ENCODE measurements around the gene SLC18A3. TPM values are rescaled to one million over a fixed set of nuclear protein-coding genes. Genes with fewer than 3 reads are reported as not detected.

Gene SLC18A3
- total RNA-seq, 2 donors from 2014 or later, result not detected

DNA sequence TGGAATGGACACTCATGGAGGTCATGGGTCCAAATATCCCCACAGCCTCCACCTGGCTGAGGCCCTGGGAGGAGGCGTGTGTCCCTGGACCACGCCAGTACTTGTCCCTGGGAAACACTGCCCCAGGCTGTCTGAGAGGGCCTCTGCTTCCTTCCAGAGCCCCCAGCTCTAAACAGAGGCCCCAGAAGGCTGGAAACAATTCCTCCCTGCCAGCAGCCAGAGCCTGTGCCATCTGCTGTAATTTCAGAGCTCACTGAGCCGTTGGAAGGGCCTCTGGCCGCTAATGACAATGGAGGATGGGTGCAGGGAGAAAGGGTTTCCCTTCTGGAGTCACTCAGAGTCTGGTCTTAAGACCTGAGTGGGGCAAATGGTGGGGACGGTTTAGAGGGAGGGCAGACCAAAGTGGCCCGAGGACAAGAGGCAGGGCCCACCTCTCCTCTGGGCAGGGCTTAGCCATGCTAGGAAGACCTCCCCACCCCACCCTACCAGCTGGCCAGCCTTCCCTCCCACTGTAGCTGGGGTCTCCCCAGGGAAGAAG is 10.8 kb downstream of the SLC18A3 start:
- no peak for DNase-seq (ENCODE audit: low spot score)
- Histone ChIP-seq H3K4me1 (replicated peaks) (no peaks in the 10 kb centered on the region), H3K9me3 (no peaks in the 10 kb centered on the region), H3K4me3 (no peak overlapping the region), H3K36me3 (no peaks in the 10 kb centered on the region), H3K27me3 (replicated peaks; ENCODE audit: insufficient read depth) (peaks cover 4% of the 10 kb centered on the region), H3K27ac (no peak overlapping the region)
- intact Hi-C loops (cut with DNase I), result no loop called here
- WGBS, result 44% methylated on average over 6 of the region's 6 CpGs
- TF ChIP-seq POLR2A (IDR thresholded peaks at IDR 0.05) (no peak), POLR2AphosphoS5 (IDR thresholded peaks at IDR 0.05) (no peak), CTCF (IDR thresholded peaks at IDR 0.05) (no peak)

DNA sequence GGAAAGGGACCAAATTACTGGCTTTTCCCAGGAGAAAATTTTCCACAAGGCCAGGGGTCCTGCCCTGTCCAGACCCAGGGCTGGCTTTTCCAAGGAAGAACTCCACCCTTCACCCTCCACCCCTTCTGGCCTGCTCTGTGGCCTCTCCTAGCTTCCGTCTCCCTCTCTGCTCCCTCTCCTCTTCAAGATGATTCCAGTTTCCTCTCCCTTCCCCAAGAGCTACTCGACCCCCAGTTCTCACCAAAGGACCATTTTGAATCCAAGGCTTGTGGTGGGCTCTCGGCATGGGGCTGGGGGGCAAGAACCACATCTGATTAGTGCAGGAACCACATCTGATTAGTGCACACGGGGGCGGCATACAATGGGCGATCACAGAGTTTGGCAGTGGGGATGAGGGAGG is 11.5 kb downstream of the SLC18A3 start:
- Histone ChIP-seq H3K9me3 (no peaks in the 10 kb centered on the region), H3K4me3 (no peak overlapping the region), H3K27ac (no peak overlapping the region), H3K27me3 (replicated peaks; ENCODE audit: insufficient read depth) (no peaks in the 10 kb centered on the region), H3K36me3 (no peaks in the 10 kb centered on the region), H3K4me1 (replicated peaks) (no peaks in the 10 kb centered on the region)
- TF ChIP-seq CTCF (IDR thresholded peaks at IDR 0.05), result no peak
- TF ChIP-seq POLR2AphosphoS5 (IDR thresholded peaks at IDR 0.05), result no peak
- no peak for TF ChIP-seq POLR2A (IDR thresholded peaks at IDR 0.05)
- no peak for DNase-seq (ENCODE audit: low spot score)
- intact Hi-C loops (cut with DNase I), result no loop called here
- 41% methylated on average over 6 of the region's 6 CpGs for WGBS

DNA sequence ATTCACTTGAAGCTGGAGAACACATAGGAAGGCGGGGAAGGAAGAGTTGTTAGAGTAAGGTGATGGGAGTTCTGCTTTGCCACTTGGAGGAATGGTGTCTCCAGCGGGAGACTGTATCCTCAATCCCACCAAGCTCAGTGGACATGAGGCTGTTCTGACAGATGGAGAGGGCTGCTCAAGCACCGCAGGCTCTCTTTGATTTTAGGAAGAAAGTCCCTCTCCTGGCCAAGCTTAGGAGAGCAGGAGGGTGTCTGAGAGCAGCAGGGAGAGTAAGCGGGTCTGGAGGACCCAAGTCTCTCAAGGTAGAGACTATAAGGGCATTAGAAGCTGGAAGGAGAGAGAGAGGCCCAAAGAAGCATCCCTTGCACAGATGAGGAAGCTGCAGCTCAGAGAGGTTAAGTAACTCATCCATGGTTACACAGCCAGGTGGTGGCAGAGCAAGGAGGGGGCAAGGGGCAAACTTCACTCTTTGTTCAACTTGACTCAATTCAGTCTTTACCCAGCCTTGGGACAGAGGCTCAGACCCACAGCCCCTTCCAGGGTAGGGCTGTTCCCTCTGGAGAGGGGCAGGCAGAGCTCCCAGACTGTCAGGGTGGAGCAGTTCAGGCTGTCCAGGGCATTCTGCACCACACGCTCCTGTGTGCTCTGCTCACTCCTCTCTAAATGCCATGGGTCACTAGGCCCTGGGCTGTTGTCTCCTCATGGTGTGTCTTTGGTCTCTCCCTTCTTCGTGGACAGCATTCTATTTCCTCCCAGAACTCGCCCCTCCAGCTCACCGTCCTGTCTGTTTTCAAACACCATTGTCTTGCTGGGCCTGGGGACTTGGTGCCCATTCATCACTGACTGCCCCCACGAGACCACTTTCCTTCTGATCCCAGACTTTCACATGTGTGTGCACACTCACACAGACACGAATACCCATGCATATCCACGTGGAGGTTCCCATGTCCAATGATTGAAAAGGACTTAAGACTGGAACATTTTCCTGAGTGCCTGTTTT is 12.6 kb downstream of the SLC18A3 start:
- intact Hi-C loops (cut with DNase I), result no loop called here
- H3K36me3 ChIP-seq, result no peaks in the 10 kb centered on the region
- no peak overlapping the region for H3K27ac ChIP-seq
- no peaks in the 10 kb centered on the region for H3K27me3 ChIP-seq (replicated peaks; ENCODE audit: insufficient read depth)
- TF ChIP-seq POLR2AphosphoS5 (IDR thresholded peaks at IDR 0.05) (no peak), POLR2A (IDR thresholded peaks at IDR 0.05) (no peak), CTCF (IDR thresholded peaks at IDR 0.05) (no peak)
- no peaks in the 10 kb centered on the region for H3K9me3 ChIP-seq
- H3K4me1 ChIP-seq (replicated peaks), result no peaks in the 10 kb centered on the region
- WGBS, result 70% methylated on average over 11 of the region's 11 CpGs
- H3K4me3 ChIP-seq, result no peak overlapping the region
- no peak for DNase-seq (ENCODE audit: low spot score)

DNA sequence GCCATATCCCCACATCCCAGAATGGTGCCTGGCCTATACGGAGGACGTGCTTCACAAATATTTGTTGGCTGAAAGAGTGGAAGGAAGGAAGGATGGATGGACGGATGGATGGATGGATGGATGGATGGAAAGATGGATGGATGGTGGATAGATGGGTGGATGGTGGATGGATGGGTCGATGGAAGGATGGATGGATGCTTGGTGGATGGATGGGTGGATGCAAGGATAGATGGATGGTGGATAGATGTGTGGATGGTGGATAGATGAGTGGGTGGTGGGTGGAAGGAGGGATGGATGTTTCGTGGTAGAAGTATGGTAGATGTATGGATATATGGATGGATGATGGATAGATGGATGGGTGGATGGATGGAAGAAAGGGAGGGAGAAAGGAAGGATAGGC is 14.5 kb downstream of the SLC18A3 start:
- no peaks in the 10 kb centered on the region for H3K9me3 ChIP-seq
- WGBS, result 67% methylated on average over 5 of the region's 5 CpGs
- no peak overlapping the region for H3K4me3 ChIP-seq
- H3K27ac ChIP-seq, result no peak overlapping the region
- no peak for TF ChIP-seq POLR2AphosphoS5 (IDR thresholded peaks at IDR 0.05)
- no peak for TF ChIP-seq POLR2A (IDR thresholded peaks at IDR 0.05)
- no peak for TF ChIP-seq CTCF (IDR thresholded peaks at IDR 0.05)
- no peak for DNase-seq (ENCODE audit: low spot score)
- no peaks in the 10 kb centered on the region for H3K4me1 ChIP-seq (replicated peaks)
- H3K36me3 ChIP-seq, result no peaks in the 10 kb centered on the region
- intact Hi-C loops (cut with DNase I), result no loop called here
- no peaks in the 10 kb centered on the region for H3K27me3 ChIP-seq (replicated peaks; ENCODE audit: insufficient read depth)
